ENCODE data around the gene TRIOBP. TPM values are rescaled to one million over a fixed set of nuclear protein-coding genes. Genes with fewer than 3 reads are reported as not detected.

TRIOBP gene
- total RNA-seq, 1 experiment from 2014 or later = 38.4 TPM

- Histone ChIP-seq H3K4me3 (ENCODE audit: low read depth, low read length) (no peak overlapping the region), H3K4me1 (peaks cover 10% of the 10 kb centered on the region; the same call in 1 of the 2 replicates), H3K36me3 (ENCODE audit: control insufficient read depth, insufficient read depth, low read length) (no peaks in the 10 kb centered on the region), H3K9me3 (no peaks in the 10 kb centered on the region), H3K27me3 (replicated peaks; ENCODE audit: control insufficient read depth, insufficient read depth, low read length) (no peaks in the 10 kb centered on the region)
- H3K36me3 Mint-ChIP-seq (ENCODE audit: insufficient read depth, unreplicated experiment) = peaks cover 5% of the 10 kb centered on the region
- DNase-seq = no peak
- no peaks in the 10 kb centered on the region for H3K27me3 Mint-ChIP-seq (ENCODE audit: insufficient read depth, unreplicated experiment)
- no peaks in the 10 kb centered on the region for H3K9me3 Mint-ChIP-seq (ENCODE audit: unreplicated experiment)
- CTCF ChIA-PET = no interaction called here
- H3K4me3 Mint-ChIP-seq (ENCODE audit: unreplicated experiment) = no peak overlapping the region
- no peak for TF ChIP-seq CTCF (IDR thresholded peaks at IDR 0.05; ENCODE audit: insufficient read depth in 1 of 2, low read depth in 1 of 2, low read length in 1 of 2, severe bottlenecking in 1 of 2, unreplicated experiment in 1 of 2)
- no TSS peak for BruUV-seq (replicated peaks)
- peaks cover under 1% of the 10 kb centered on the region for H3K4me1 Mint-ChIP-seq (ENCODE audit: low read depth, unreplicated experiment)
- POLR2A ChIA-PET = no interaction called here
- H3K27ac Mint-ChIP-seq (ENCODE audit: unreplicated experiment) = no peak overlapping the region
- intact Hi-C loops (cut with micrococcal nuclease; ENCODE audit: unreplicated experiment) = loop anchor here (5.0 kb wide), 1 partner anchor 97 kb away; no protein-coding TSS in a partner anchor
Measured at GRCh38 chr22:37739035-37739434, 42.2 kb downstream of the TRIOBP start.

GRCh38 chr22:37739611-37740049 is 42.8 kb downstream of the TRIOBP start:
- Mint-ChIP-seq H3K4me1 (ENCODE audit: low read depth, unreplicated experiment) (peaks cover 6% of the 10 kb centered on the region), H3K36me3 (ENCODE audit: insufficient read depth, unreplicated experiment) (peaks cover 5% of the 10 kb centered on the region), H3K27ac (ENCODE audit: unreplicated experiment) (no peak overlapping the region), H3K27me3 (ENCODE audit: insufficient read depth, unreplicated experiment) (no peaks in the 10 kb centered on the region), H3K4me3 (ENCODE audit: unreplicated experiment) (no peak overlapping the region), H3K9me3 (ENCODE audit: unreplicated experiment) (no peaks in the 10 kb centered on the region)
- peaks cover 8% of the 10 kb centered on the region; the same call in 1 of the 2 replicates for H3K4me1 ChIP-seq
- ChIA-PET POLR2A (no interaction called here), CTCF (interaction anchor here (0.6 kb wide), 1 partner anchor 1641 kb away, joined by 3 read pairs; no protein-coding TSS in a partner anchor)
- H3K27me3 ChIP-seq (replicated peaks; ENCODE audit: control insufficient read depth, insufficient read depth, low read length) = no peaks in the 10 kb centered on the region
- no peaks in the 10 kb centered on the region for H3K36me3 ChIP-seq (ENCODE audit: control insufficient read depth, insufficient read depth, low read length)
- no peak for TF ChIP-seq CTCF (IDR thresholded peaks at IDR 0.05; ENCODE audit: insufficient read depth in 1 of 2, low read depth in 1 of 2, low read length in 1 of 2, severe bottlenecking in 1 of 2, unreplicated experiment in 1 of 2)
- intact Hi-C loops (cut with micrococcal nuclease; ENCODE audit: unreplicated experiment) = loop anchor here (5.0 kb wide), 1 partner anchor 97 kb away; no protein-coding TSS in a partner anchor
- DNase-seq = no peak
- BruUV-seq (replicated peaks) = no TSS peak
- H3K9me3 ChIP-seq = no peaks in the 10 kb centered on the region
- H3K4me3 ChIP-seq (ENCODE audit: low read depth, low read length) = no peak overlapping the region

- Mint-ChIP-seq H3K4me1 (ENCODE audit: low read depth, unreplicated experiment) (peaks cover 6% of the 10 kb centered on the region), H3K27me3 (ENCODE audit: insufficient read depth, unreplicated experiment) (no peaks in the 10 kb centered on the region), H3K9me3 (ENCODE audit: unreplicated experiment) (no peaks in the 10 kb centered on the region), H3K27ac (ENCODE audit: unreplicated experiment) (no peak overlapping the region), H3K36me3 (ENCODE audit: insufficient read depth, unreplicated experiment) (peaks cover 5% of the 10 kb centered on the region), H3K4me3 (ENCODE audit: unreplicated experiment) (no peak overlapping the region)
- H3K27me3 ChIP-seq (replicated peaks; ENCODE audit: control insufficient read depth, insufficient read depth, low read length) = no peaks in the 10 kb centered on the region
- H3K36me3 ChIP-seq (ENCODE audit: control insufficient read depth, insufficient read depth, low read length) = no peaks in the 10 kb centered on the region
- ChIA-PET CTCF (no interaction called here), POLR2A (interaction anchor here (0.6 to 0.7 kb wide), 2 partner anchors 9 to 658 kb away, joined by 3 to 5 read pairs; no protein-coding TSS in a partner anchor)
- H3K4me1 ChIP-seq = peaks cover 5% of the 10 kb centered on the region; the same call in 1 of the 2 replicates
- H3K4me3 ChIP-seq (ENCODE audit: low read depth, low read length) = no peak overlapping the region
- no peak for DNase-seq
- TF ChIP-seq CTCF (IDR thresholded peaks at IDR 0.05; ENCODE audit: insufficient read depth in 1 of 2, low read depth in 1 of 2, low read length in 1 of 2, severe bottlenecking in 1 of 2, unreplicated experiment in 1 of 2) = no peak
- H3K9me3 ChIP-seq = no peaks in the 10 kb centered on the region
- intact Hi-C loops (cut with micrococcal nuclease; ENCODE audit: unreplicated experiment) = no loop called here
- BruUV-seq (replicated peaks) = no TSS peak
Measured at GRCh38 chr22:37740455-37741311, 43.8 kb downstream of the TRIOBP start.

All from Caco-2 (cell line).